Measurements from ENCODE around the gene COL6A3.

The COL6A3 gene

DNA sequence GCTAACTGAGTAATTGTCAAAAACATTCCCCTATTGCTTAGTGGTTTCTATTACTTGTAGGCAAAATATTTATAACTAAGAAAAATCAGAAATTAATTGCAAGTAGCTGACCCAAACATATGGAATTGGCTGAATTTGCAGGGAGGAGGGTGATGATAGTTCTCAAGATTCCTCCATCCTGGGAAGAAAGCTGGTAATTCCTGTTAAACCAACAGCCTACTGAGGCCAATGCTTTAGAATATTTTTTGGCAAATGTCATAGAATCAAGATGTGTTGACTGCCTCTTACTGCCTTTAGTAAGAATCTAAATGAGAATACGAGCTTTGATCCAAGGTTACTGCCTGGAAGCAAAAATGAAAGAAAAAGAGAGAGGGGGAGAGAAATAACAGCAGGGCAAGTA lies 120.0 kb downstream of the COL6A3 start:
- no peak for DNase-seq

DNA sequence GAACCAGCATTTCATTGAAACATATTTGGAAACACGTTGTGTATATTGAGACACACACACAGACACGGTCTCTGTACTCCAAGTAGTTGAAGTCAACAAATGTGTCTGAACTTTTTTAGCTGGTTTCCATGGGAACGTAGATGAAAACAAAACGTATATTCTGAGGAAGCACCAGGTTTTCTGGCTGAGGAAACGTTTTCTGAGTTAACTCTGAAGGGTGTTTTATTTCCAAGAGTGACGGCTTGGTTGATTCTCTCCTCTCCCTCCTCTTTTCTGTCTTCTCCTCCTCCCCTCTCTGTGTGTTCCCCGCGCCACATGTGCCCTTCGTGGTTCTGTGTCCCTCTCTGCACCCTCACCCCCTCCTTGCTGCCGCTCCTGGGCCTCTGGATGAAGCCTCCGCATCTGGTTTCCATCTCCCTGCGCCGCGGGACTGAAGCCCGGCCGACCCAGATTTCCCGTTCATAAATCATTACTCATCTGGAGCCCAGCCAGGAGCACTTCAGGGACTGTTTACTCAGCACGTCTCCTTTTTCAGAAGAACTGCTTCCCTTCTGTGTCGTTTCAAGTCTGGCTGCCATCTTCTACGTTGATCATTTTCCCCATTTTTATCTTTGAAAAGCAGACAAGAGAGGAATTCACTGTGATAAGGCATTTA lies 122.7 kb downstream of the COL6A3 start:
- DNase-seq = peak; percentile 79

DNA sequence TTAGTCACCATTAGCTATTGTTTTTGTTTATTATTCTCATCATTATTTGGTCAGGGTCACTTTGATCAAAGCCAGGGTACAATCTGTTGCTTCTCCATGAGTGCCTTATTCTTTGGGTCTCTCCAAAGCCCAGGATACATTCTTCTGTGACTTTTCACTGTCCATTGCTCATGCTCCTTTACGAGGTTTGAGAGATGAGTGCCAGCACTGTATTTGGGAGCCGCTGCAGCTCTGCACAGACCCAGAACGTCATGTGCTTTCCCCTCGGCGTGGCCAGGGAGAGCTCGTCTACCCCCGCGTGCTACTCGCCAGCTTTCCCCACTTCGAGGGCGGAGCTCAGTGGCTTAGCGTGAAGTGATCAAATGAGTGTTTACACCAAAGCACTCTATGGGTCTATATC lies 123.7 kb downstream of the COL6A3 start:
- no peak for DNase-seq

GRCh38 chr2:237289139-237289538 lies 124.8 kb downstream of the COL6A3 start:
- DNase-seq = no peak

DNA sequence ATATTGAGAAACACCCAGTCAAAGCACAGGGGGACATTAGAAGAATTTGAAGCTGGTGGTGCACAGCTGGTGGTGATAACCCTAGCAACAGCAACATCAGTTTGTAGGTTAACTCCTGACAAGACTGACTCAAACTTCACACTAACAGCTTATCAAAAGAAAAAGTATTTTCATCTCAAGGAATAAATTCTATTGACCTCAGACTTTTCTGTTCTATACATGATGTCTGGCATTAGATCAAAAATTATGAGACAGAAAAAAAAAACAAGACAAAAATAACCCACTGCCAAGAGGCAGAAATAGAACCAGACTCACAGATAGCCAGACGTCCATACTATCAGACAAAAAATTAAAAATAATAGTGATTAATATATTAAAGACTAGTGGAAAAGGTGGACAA lies 126.1 kb downstream of the COL6A3 start:
- DNase-seq = no peak

- DNase-seq = no peak
Measured at GRCh38 chr2:237283131-237283928, 130.6 kb downstream of the COL6A3 start.

DNA sequence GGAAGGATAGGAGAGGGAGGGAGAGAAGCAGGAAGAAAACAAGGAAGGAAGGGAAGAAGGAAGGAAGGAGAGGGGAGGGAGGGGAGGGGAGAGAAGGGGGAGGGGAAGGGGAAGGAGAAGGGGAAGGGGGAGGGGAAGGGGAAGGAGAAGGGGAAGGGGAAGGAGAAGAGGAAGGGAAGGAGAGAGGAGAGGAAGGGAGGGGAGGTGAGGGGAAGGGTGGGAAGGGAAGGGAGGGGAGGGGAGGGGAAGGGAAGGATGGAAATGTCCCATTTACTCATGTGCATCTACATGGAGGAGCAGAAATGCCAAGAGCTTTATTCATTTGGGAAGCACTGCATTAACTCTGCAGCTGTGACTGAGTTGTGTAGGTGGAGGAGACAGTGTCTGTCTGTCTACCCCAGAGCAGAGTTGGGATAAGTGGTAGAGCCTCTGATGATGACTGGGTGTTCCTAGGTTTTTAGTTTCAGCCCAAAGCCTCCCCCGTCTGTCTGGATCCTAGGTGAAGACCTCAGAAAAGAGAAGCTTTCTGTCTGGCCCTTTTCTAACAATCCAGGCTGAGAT lies 131.3 kb downstream of the COL6A3 start:
- DNase-seq = no peak

GRCh38 chr2:237281836-237282306 lies 132.1 kb downstream of the COL6A3 start:
- no peak for DNase-seq

DNA sequence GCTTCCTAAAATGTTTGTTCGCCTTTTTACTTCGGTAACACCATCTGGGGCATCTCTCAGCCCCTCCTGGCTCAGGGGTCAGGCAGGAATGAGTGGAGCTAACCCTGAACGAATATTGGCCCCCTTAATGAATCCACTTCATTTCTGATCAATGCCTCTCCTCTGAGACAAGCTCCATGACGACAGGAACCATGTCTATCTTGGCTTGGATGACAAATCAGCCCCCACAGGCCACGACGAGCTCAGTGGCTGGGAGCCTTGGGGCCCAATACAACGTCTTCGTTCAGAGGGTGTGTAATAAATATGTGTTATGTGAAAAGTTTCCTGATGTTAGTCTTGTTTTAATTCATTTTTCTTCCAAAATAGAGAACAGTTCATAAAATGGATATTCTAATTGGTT lies 133.0 kb downstream of the COL6A3 start:
- no peak for DNase-seq

- no peak for DNase-seq
Measured at GRCh38 chr2:237280229-237280628, 133.7 kb downstream of the COL6A3 start.

DNA sequence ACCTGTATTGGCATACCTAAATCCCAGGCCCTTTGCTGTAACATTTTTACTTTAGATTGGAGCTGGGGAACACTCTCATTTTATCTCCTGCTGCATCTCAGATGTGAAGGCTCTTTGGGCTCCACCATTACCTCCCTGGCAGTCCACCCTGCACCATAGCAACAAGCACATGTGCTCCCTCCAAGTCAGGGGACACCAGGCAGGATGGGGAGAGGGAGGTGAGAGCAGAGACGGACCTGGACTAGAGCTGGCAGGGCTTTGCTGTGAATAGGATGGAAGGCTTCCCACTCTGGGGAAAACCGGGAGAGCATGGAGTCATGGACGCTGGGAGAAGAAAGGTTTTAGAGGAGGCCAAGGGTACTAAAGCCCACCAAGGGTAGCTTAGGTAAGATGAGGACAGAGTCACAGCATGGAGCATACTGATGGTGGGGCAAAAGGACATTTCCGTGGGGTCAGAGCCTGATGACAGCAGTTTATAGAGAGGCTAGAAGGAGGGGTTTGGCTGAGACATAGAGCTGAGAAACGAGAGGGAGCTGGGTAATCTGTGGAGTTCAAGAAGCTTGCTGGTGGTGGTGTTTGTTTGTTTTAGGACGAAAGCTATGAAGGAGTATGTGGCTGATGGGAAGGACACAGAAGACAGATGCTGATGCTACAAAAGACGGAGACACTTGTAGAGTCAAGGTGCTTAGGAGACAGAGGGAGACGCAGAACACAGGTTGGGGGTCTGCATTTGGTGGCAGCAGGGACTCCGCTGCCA lies 134.8 kb downstream of the COL6A3 start:
- no peak for DNase-seq

- no peak for DNase-seq
Measured at GRCh38 chr2:237278568-237278967, 135.4 kb downstream of the COL6A3 start.

DNA sequence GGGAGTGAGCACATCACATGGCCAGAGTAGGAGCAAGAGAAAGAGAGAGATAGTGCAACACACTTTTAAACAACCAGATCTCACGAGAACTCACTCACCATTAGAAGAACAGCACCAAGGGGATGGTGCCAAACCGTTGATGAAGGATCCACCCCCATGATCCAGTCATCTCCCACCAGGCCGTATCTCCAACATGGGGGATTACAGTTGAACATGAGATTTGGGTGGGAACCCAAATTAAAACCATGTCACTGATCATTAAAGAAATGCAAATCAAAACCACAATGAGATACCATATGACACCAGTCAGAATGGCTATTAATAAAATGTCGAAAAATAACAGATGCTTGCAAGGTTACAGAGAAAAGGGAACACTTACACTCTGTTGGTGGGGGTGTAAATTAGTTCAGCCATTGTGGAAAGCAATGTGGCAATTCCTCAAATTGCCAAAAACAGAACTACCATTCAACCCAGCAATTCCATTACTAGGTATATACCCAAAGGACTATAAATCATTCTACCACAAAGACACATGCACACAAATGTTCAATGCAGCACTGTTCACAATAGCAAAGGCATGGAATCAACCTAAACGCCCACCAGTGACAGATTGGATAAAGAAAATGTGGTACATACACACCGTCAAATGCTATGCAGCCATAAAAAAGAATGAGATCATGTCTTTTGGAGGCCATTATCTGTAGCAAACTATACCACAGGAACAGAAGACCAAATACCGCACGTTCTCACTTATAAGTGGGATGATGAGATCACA lies 137.1 kb downstream of the COL6A3 start:
- no peak for DNase-seq
